ENCODE results near the gene TAS2R40.

DNA sequence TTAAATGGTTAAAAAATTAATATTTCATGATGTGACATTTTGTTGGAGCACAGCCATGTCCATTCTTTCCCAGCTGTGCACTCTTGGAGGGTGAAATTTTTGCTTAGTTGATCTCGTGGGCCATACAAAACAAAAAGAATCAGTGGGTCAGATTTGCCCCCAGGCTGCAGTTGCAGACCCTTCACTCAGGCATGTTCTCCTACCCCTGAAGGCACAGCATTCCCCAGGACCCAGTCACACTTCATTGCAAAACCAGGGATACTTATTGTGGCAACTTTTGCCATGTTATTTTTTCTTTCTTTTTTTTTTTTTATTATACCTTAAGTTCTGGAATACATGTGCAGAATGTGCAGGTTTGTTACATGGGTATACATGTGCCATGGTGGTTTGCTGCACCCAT is 6.0 kb downstream of the TAS2R40 start:
- no peak for TF ChIP-seq POLR2A (IDR thresholded peaks at IDR 0.05)
- TF ChIP-seq, protein P1, sequence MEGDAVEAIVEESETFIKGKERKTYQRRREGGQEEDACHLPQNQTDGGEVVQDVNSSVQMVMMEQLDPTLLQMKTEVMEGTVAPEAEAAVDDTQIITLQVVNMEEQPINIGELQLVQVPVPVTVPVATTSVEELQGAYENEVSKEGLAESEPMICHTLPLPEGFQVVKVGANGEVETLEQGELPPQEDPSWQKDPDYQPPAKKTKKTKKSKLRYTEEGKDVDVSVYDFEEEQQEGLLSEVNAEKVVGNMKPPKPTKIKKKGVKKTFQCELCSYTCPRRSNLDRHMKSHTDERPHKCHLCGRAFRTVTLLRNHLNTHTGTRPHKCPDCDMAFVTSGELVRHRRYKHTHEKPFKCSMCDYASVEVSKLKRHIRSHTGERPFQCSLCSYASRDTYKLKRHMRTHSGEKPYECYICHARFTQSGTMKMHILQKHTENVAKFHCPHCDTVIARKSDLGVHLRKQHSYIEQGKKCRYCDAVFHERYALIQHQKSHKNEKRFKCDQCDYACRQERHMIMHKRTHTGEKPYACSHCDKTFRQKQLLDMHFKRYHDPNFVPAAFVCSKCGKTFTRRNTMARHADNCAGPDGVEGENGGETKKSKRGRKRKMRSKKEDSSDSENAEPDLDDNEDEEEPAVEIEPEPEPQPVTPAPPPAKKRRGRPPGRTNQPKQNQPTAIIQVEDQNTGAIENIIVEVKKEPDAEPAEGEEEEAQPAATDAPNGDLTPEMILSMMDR (IDR thresholded peaks at IDR 0.05), result no peak

Data from gastroesophageal sphincter (tissue), 3 donors.